Thoracic aorta (tissue), 2 donors: ENCODE measurements around the gene SELENOT. TPM values are rescaled to one million over a fixed set of nuclear protein-coding genes. Genes with fewer than 3 reads are reported as not detected.

ENCODE experiments used
- ATAC-seq: fragments of 150-250 bp; one replicate; pipeline ENCODE4 v1.8.0; 2017; ENCODE audit warnings: low read depth; ENCODE audit not compliant: insufficient number of reproducible peaks, low FRiP score
- DNase-seq: peaks from one replicate; pipeline ENCODE4 v3.0.0-alpha.2; 2020; ENCODE audit warnings: low spot score
- H3K27ac ChIP-seq, 2 donors: fragments of 200-600 bp; sonication (generic); 1 replicate in 1 of 2; 2 replicates in 1 of 2; pipeline ENCODE4 v1.5.1; 2016; ENCODE audit warnings: mild to moderate bottlenecking in 2 of 2, moderate library complexity in 2 of 2
- H3K27me3 ChIP-seq: fragments of 200-600 bp; sonication (generic); replicated peaks from 2 replicates; pipeline ENCODE4 v1.6.0; 2016; ENCODE audit warnings: mild to moderate bottlenecking; ENCODE audit not compliant: insufficient read depth
- H3K36me3 ChIP-seq: fragments of 200-600 bp; sonication (generic); one replicate; pipeline ENCODE4 v1.5.1; 2016
- H3K4me1 ChIP-seq, 2 donors: fragments of 200-600 bp; sonication (generic); 1 replicate in 1 of 2; 2 replicates in 1 of 2; pipeline versions ENCODE4 v1.5.1 to v1.6.0; 2016; ENCODE audit warnings: low read depth in 2 of 2, mild to moderate bottlenecking in 1 of 2; ENCODE audit not compliant: control insufficient read depth in 1 of 2
- H3K4me3 ChIP-seq: fragments of 200-600 bp; sonication (generic); 2 replicates; pipeline ENCODE4 v1.5.1; 2016; ENCODE audit warnings: mild to moderate bottlenecking
- H3K9me3 ChIP-seq: fragments of 200-600 bp; sonication (generic); 2 replicates; pipeline ENCODE4 v1.5.1; 2016
- total RNA-seq, 2 donors: library from RNA; depleted of rRNA; stranded (reverse); fragments of >200 nt; gene quantifications; one replicate each; pipeline versions ENCODE4 v1.1.0 to v1.2.3, GENCODE V29; 2016
- TF ChIP-seq, protein P1 (sequence below): fragments of 200-600 bp; sonication (generic); IDR thresholded peaks from one replicate; pipeline ENCODE4 v1.5.1; 2019; ENCODE audit warnings: antibody characterized with exemption

Gene SELENOT
- total RNA-seq, 2 donors from 2014 or later = 67.4 to 137 TPM

DNA sequence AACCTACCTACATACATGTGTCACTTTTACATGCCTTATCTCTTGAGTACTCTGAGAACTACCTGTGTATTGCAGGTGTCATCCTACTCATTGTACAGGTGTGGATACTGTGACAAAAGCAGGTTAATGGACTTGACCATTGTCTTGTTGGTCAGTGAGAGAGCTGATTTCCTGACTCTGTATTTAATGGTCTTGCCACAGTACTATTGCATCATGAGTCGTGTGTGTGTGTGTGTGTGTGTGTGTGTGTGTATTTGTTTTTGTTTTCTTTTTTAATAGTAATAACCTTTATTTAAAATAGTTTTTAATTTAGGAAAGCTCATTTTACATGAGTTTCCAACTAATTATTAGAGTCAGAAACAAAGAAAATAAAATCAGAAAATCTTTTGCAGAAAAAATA, 7.7 kb downstream of the SELENOT start:
- no peak for ATAC-seq
- Histone ChIP-seq H3K4me1 (peaks cover 4 to 45% of the 10 kb centered on the region in 2 donors), H3K36me3 (peaks cover 5% of the 10 kb centered on the region), H3K9me3 (no peaks in the 10 kb centered on the region), H3K27ac (no peak overlapping the region), H3K27me3 (no peaks in the 10 kb centered on the region), H3K4me3 (no peak overlapping the region)
- no peak for DNase-seq
- TF ChIP-seq, protein P1, sequence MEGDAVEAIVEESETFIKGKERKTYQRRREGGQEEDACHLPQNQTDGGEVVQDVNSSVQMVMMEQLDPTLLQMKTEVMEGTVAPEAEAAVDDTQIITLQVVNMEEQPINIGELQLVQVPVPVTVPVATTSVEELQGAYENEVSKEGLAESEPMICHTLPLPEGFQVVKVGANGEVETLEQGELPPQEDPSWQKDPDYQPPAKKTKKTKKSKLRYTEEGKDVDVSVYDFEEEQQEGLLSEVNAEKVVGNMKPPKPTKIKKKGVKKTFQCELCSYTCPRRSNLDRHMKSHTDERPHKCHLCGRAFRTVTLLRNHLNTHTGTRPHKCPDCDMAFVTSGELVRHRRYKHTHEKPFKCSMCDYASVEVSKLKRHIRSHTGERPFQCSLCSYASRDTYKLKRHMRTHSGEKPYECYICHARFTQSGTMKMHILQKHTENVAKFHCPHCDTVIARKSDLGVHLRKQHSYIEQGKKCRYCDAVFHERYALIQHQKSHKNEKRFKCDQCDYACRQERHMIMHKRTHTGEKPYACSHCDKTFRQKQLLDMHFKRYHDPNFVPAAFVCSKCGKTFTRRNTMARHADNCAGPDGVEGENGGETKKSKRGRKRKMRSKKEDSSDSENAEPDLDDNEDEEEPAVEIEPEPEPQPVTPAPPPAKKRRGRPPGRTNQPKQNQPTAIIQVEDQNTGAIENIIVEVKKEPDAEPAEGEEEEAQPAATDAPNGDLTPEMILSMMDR = no peak

DNA sequence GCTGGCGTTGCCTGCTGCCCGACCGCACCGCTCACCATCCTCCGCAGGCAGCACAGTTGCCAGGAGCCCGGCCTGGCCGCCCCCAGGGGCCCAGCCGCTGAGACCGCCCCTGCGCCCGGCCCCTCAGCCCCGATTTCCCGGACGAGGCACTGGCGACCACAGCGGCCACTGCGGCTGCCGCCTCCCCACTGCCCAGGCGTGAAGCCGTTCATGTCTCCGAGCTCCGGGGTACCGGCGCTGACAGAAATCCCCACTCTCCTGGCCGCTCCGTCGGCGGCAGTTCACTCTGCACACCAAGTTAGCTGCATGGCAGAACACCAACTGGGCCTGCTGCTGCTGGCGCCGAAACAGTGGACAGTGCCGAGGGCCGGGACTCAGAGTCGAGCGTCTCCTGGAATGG, 8.5 kb downstream of the SELENOT start:
- H3K4me3 ChIP-seq = no peak overlapping the region
- H3K9me3 ChIP-seq = no peaks in the 10 kb centered on the region
- DNase-seq (no peak), ATAC-seq (no peak)
- TF ChIP-seq, protein P1 = no peak
- no peak overlapping the region for H3K27ac ChIP-seq
- no peaks in the 10 kb centered on the region for H3K27me3 ChIP-seq
- H3K4me1 ChIP-seq = peaks cover 4 to 36% of the 10 kb centered on the region in 2 donors
- peaks cover 5% of the 10 kb centered on the region for H3K36me3 ChIP-seq

DNA sequence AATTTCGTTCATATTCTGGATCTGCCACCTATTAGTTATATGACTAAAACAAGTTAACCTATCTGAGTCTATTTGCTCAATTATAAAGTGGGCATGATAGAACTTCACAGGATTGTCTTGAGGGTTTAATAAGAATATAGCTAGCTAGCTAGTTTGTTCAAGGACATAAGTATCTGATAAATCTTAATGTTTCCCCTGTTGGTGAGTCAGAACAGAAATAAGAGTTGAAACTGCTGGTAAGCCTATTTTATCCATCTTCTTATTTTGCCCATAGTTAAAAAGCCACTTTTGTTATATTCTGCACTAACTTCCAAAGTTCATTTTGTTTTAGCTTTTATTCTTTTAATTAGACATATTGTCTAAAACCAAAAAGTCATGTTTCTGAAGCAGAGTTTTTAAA, 9.4 kb downstream of the SELENOT start:
- H3K4me1 ChIP-seq = peaks cover 4 to 28% of the 10 kb centered on the region in 2 donors
- no peaks in the 10 kb centered on the region for H3K27me3 ChIP-seq
- H3K4me3 ChIP-seq = no peak overlapping the region
- ATAC-seq (no peak), DNase-seq (no peak)
- no peak overlapping the region for H3K27ac ChIP-seq
- H3K9me3 ChIP-seq = no peaks in the 10 kb centered on the region
- H3K36me3 ChIP-seq = peaks cover 5% of the 10 kb centered on the region
- TF ChIP-seq, protein P1 = no peak

DNA sequence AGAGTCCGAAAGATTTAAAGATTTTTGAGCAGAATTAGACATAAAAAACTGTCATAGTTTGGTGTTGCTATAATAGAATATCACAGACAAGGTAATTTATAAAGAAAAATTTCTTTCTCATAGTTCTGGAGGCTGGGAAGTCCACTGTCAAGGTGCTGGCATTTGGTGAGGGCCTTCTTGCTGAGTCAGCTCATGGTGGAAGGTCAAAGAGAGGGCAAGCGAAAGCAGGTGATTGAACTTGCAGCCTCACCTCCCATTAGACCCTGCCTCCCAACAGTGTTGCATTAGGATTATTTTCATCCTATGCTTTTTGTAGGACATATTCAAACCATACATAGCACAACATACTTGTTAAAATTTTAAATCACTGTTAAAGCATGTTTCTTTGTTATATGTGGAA, 9.9 kb downstream of the SELENOT start:
- Histone ChIP-seq H3K27ac (no peak overlapping the region), H3K27me3 (no peaks in the 10 kb centered on the region), H3K4me1 (peaks cover 4 to 23% of the 10 kb centered on the region in 2 donors), H3K4me3 (no peak overlapping the region), H3K36me3 (peaks cover 5% of the 10 kb centered on the region), H3K9me3 (no peaks in the 10 kb centered on the region)
- ATAC-seq (no peak), DNase-seq (no peak)
- TF ChIP-seq, protein P1 = no peak

DNA sequence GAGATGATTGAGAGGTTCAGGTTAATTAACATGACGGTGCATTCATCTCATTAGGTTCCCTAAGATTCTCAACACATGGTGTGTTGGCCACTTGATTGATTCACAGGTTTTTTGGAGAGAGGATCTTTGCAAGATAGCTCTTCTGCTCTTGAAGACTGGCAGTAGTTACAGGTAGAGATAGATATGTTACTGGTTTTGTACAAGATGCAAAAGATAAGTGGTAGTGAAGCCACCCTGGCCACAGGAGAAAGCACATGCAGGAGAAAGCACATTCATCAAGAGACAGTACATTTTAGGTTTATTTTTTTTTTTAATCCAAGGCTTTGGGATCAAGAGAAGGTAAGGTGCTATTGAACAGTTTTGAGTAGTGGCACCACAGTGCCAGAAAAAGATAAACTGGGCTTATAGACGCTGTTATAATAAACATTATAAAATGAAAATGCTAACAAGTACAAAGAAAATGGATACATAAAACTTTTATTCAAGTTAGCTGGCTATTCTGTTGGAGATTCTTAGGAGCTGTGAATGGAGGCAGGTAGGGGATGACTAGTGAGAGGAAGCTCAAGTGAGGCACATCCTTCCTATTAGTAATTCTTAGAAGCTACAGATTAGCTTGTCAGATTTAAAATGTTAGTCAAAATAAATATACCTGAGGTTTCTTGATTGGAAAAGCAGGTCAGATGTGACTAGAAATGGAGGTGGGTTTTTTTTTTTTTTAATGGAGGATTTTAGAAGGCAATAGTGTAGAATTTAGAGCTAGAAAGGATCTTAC, 10.8 kb downstream of the SELENOT start:
- ATAC-seq = no peak
- TF ChIP-seq, protein P1 = no peak

More for the DNA sequence above, 10.8 kb downstream of the SELENOT start:
- H3K9me3 ChIP-seq = no peaks in the 10 kb centered on the region
- no peak for DNase-seq
- H3K4me3 ChIP-seq = no peak overlapping the region
- peaks cover 5% of the 10 kb centered on the region for H3K36me3 ChIP-seq
- H3K4me1 ChIP-seq = peaks cover 4 to 16% of the 10 kb centered on the region in 2 donors
- H3K27ac ChIP-seq = no peak overlapping the region
- H3K27me3 ChIP-seq = no peaks in the 10 kb centered on the region
